Fibroblast of the aortic adventitia (primary cell): ENCODE data around the gene KCTD1. TPM values are rescaled to one million over a fixed set of nuclear protein-coding genes. Genes with fewer than 3 reads are reported as not detected.

Experiments used
- DNase-seq: peaks from one replicate; pipeline ENCODE4 v3.0.0-alpha.2; 2010; ENCODE audit warnings: low read depth
- H3K4me3 ChIP-seq: 2 replicates; pipeline ENCODE4 v1.5.1; 2011; ENCODE audit warnings: low read depth, mild to moderate bottlenecking, control low read depth, low read length, moderate library complexity
- CTCF ChIP-seq: IDR thresholded peaks from 2 replicates; pipeline ENCODE4 v1.5.1; 2011; ENCODE audit warnings: mild to moderate bottlenecking, low read length, control low read depth, inconsistent platforms; ENCODE audit not compliant: insufficient read depth
- total RNA-seq: library from RNA; depleted of rRNA; stranded (reverse); fragments of >200 nt; gene quantifications from 2 replicates; pipeline ENCODE4 v1.2.3, GENCODE V29; 2012; ENCODE audit warnings: low replicate concordance

Gene KCTD1
- total RNA-seq, 1 donor: 9.9 TPM

- no peak for DNase-seq
- no peak overlapping the region for H3K4me3 ChIP-seq
- no peak for TF ChIP-seq CTCF
Observed at GRCh38 chr18:26459884-26460283, 88.5 kb downstream of the KCTD1 start.

DNA sequence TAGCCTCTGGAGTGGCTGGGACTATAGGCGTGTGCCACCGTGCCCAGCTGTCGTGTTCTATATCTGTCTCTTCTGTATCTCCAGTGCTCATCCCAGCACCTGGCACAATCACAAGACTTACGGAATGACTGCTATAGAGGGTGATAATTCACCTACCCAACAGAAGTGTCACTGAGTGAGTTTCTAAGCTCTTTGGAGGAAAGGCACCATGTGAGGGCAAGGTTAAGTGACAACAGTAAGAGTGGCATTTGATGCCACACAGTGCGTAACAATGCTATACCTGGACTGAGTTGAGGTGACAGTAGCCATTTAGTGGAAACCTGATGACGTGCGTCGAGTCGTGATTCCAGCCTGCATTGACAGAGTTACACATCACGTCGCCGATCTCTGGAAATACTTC is 89.0 kb downstream of the KCTD1 start:
- TF ChIP-seq CTCF: no peak
- no peak overlapping the region for H3K4me3 ChIP-seq
- DNase-seq: no peak

DNA sequence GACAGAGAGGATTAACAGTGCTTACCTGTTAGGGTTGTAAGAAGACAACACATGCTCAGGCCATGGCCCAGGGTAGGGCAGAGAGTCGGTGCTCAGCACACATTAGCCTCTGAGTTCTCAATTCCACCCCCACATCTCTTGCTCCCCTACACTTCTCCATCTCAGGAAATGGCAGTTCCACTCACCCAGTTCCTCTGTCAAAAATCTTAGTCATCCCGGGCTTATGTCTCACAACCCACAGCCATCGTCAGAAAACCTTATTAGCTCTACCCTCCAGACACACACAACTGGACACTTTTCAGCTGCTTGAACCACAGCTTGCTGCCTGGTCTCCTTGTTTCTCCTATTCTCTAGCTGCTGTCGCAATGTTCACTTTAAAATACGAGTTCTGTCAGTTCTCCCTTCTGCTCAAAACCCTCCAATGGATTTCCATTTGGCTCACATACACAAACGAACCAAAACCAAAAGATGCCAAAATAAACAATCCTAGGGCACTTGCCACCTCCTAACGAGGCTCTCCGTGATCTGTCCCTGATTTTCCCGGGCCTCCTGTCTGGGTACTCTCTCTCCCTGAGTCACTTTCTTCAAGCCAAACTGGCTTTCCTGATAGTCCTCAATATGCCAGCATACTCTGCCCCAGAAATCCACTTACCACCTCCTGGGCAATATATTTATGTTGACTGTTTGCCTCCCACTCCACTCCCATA is 89.7 kb downstream of the KCTD1 start:
- no peak for TF ChIP-seq CTCF
- no peak overlapping the region for H3K4me3 ChIP-seq
- peak; percentile 10 for DNase-seq

DNA sequence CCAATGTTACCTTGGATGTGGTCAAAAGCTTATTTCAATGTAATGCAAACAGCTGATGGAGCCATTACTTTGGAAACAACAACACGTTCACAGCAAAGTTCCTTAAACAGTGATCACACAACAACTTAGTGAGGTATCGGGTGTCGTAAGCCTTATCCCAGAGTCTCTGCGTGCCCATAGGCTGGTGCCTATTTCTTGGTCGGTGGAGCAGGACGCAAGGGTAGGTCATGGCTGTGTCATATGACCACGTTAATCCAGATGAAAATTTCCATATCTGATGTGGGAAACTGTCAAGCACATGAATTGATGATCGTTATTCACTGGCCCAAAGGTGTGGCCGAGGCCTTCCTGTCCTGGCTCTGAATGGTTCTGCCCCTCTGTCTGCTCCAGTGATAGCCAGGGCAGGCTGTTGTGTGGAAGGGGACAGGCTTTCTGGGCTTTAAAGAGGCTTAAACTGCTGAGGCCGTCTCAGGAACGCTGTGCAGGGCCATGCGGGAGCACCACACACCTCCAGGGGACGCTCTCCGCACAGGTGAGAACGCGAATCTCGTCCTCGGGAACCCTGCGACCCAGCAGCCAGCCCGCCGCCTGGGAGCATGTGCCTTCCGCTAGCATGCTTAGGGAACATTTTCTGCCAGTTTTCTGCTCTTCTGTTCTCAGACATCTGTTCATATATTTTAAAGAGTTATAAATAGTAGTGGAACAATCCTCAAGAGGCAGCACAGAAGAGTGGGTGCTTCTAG is 90.6 kb downstream of the KCTD1 start:
- no peak for TF ChIP-seq CTCF
- H3K4me3 ChIP-seq: no peak overlapping the region
- no peak for DNase-seq

- H3K4me3 ChIP-seq: no peak overlapping the region
- DNase-seq: no peak
- no peak for TF ChIP-seq CTCF
Observed at GRCh38 chr18:26457195-26457594, 91.2 kb downstream of the KCTD1 start.

DNA sequence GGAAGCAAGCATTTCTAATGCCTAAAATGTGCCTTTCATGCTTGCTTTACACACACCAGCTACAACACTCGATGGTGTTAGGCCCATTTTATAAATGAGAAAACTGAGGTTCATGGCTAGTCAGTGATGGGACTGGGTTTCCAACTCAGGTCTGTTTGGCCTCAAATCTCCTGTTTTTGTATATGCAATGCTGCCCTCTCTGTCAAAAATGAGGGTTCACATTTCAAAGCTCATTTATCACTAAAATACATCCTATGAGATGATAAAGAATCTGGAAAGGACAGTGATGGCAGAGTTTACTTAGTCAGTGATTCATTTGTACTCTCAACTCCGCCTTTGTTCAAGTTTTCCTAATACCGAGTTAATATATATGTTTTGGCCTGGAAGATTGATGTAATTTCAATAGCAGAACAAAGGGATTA is 92.3 kb downstream of the KCTD1 start:
- no peak overlapping the region for H3K4me3 ChIP-seq
- no peak for TF ChIP-seq CTCF
- DNase-seq: no peak
